Vagina (tissue), 2 donors: Measurements from ENCODE around the gene NPTXR. TPM values are rescaled to one million over a fixed set of nuclear protein-coding genes. Genes with fewer than 3 reads are reported as not detected.

Experiments
- DNase-seq, 2 donors: peaks; one replicate each; pipeline ENCODE4 v3.0.0-alpha.2; 2017; ENCODE audit errors: extremely low spot score in 2 of 2
- H3K27ac ChIP-seq: fragments of 200-600 bp; sonication (generic); one replicate; pipeline ENCODE4 v1.5.1; 2019
- H3K27me3 ChIP-seq: fragments of 200-600 bp; sonication (generic); one replicate; pipeline ENCODE4 v1.5.1; 2019
- H3K36me3 ChIP-seq, 2 donors: fragments of 200-600 bp; sonication (generic); one replicate each; pipeline ENCODE4 v1.5.1; 2017 to 2019
- H3K4me1 ChIP-seq: fragments of 200-600 bp; sonication (generic); one replicate; pipeline ENCODE4 v1.5.1; 2019
- H3K4me3 ChIP-seq, 2 donors: fragments of 200-600 bp; sonication (generic); 1 replicate in 1 of 2; 2 replicates in 1 of 2; pipeline ENCODE4 v1.5.1; 2016 to 2019
- H3K9me3 ChIP-seq: fragments of 200-600 bp; sonication (generic); one replicate; pipeline ENCODE4 v1.5.1; 2019
- POLR2A ChIP-seq, 2 donors: fragments of 450-650 bp; IDR thresholded peaks; one replicate each; pipeline ENCODE4 v1.6.1; 2017; ENCODE audit warnings: antibody characterized with exemption in 2 of 2, mild to moderate bottlenecking in 2 of 2, moderate library complexity in 2 of 2
- POLR2AphosphoS5 ChIP-seq, 2 donors: sonication (generic); formaldehyde crosslinking; IDR thresholded peaks; one replicate each; pipeline ENCODE4 v1.9.0; 2017; ENCODE audit warnings: antibody characterized with exemption in 2 of 2, mild to moderate bottlenecking in 2 of 2, low read depth in 1 of 2; ENCODE audit not compliant: insufficient read depth in 1 of 2
- intact Hi-C: fragments of 100-400 bp; cut with DNase I; formaldehyde crosslinking; loops from one replicate; pipeline ENCODE4 v1.15.1; 2023
- total RNA-seq: library from RNA; depleted of rRNA; stranded (reverse); fragments of >200 nt; gene quantifications from one replicate; pipeline ENCODE4 v1.2.3, GENCODE V29; 2016
- TF ChIP-seq, protein P1 (sequence below), 3 experiments: fragments of 450-650 bp in 2 of 3; fragments of 200-600 bp in 1 of 3; sonication (generic) in 1 of 3; IDR thresholded peaks; one replicate each; pipeline ENCODE4 v1.5.1; 2017 to 2019; ENCODE audit warnings: antibody characterized with exemption in 3 of 3, mild to moderate bottlenecking in 2 of 3, moderate library complexity in 2 of 3

Gene NPTXR
- total RNA-seq, 1 donor from 2014 or later = 9.3 TPM

DNA sequence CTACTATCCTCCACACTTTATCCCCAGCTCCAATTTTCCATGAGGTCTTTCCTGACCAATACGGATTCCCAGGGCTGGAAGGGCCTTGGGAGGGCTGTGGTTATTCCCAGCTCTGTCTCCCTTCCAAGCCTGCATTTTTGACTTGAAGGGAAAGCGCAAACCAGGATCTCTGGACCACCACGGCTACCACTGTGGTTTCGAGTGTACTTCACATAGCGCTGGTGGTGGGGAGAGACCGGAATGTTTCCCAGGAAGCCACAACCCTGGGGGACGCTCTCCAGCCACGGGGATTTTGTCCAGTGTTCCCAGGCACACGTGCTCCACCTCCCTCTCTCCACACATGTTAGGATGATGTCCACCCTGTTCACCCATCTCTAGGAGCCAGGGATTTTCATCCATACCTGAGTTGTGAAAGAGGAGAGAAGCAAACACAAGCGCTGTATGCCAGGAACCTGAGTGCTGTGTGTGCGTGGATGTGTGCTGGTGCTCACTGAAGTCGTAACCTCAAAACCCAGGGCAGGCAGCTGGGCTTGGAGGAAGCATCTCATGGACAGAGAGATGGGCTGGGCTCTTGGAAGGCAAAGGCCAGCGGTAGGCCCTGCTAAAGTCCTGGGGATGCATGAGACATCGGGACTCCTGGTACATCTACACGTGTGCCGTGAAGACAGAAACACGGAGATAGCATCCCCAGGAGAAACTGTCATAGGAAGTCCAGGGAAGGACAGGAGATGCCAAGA, 1.3 kb upstream of the NPTXR start:
- Histone ChIP-seq H3K4me3 (no peak overlapping the region), H3K4me1 (peaks cover 26% of the 10 kb centered on the region), H3K36me3 (no peaks in the 10 kb centered on the region), H3K27me3 (no peaks in the 10 kb centered on the region), H3K9me3 (no peaks in the 10 kb centered on the region), H3K27ac (no peak overlapping the region)
- no peak for TF ChIP-seq POLR2AphosphoS5 (IDR thresholded peaks at IDR 0.05; ENCODE audit: insufficient read depth in 1 of 2, low read depth in 1 of 2)
- no peak for TF ChIP-seq POLR2A (IDR thresholded peaks at IDR 0.05)
- TF ChIP-seq, protein P1, sequence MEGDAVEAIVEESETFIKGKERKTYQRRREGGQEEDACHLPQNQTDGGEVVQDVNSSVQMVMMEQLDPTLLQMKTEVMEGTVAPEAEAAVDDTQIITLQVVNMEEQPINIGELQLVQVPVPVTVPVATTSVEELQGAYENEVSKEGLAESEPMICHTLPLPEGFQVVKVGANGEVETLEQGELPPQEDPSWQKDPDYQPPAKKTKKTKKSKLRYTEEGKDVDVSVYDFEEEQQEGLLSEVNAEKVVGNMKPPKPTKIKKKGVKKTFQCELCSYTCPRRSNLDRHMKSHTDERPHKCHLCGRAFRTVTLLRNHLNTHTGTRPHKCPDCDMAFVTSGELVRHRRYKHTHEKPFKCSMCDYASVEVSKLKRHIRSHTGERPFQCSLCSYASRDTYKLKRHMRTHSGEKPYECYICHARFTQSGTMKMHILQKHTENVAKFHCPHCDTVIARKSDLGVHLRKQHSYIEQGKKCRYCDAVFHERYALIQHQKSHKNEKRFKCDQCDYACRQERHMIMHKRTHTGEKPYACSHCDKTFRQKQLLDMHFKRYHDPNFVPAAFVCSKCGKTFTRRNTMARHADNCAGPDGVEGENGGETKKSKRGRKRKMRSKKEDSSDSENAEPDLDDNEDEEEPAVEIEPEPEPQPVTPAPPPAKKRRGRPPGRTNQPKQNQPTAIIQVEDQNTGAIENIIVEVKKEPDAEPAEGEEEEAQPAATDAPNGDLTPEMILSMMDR (IDR thresholded peaks at IDR 0.05) = no peak
- intact Hi-C loops = no loop called here
- no peak for DNase-seq

DNA sequence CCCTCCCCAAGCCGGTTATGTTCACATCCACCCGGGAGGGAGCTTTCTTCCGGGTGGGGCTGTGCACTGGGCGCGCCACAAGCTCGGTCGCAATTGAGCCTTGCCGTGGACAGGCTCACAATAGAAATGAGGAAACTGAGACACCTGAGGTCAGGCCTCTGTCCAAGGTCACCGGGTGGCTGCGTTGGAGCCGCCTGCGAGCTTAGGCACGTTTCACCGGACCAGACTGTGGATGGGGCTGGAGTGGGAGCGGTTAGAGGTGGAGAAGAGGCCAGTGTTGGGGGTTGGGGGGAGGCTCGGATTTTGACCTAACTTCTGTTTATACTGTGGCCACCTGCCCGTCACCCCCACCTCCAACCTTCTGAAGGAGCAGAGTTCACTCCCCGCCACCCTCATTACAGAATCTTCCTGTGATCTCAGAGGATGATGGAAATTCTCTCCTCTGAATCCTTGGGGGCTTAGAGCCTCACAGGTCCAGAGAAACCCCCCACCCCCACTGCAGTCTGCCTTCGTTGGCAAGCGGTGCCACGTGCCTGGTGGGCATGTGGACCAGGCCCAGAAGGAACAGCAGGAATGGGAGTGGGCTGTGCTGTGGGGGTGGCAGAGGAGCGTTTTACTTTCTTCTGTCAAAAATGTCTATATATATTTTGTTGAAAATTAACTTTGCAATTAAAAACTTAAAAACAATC, 631 bp upstream of the NPTXR start:
- Histone ChIP-seq H3K9me3 (no peaks in the 10 kb centered on the region), H3K4me1 (peaks cover 26% of the 10 kb centered on the region), H3K27ac (peak overlapping the region; percentile 55), H3K4me3 (peak overlapping the region; percentile 50 to 68), H3K27me3 (no peaks in the 10 kb centered on the region), H3K36me3 (no peaks in the 10 kb centered on the region)
- DNase-seq = no peak
- intact Hi-C loops = no loop called here
- no peak for TF ChIP-seq POLR2A (IDR thresholded peaks at IDR 0.05)

DNA sequence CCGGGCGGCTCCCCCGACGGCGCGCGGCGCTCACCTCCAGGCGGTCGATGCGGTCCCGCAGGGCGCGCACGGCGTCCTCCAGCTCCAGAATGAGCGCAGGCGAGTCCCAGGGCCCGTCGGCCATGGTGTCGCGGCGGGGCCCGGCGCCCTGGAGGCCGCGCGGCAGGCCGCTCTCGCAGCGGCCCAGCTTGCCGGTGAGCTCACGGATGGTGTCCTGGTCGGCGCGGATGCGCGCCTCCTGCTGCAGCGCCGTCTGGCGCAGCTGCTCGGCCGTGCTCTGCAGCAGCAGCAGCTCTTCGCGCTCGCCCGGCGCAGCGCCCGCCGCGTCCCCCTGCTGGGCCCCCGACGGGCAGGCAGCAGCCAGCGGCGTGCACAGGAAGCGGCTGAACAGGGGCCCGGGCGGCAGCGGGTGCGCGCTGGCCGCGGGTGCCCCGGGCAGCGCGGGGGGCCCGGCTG, 599 bp downstream of the NPTXR start:
- peak overlapping the region; percentile 58 for H3K27ac ChIP-seq

DNA sequence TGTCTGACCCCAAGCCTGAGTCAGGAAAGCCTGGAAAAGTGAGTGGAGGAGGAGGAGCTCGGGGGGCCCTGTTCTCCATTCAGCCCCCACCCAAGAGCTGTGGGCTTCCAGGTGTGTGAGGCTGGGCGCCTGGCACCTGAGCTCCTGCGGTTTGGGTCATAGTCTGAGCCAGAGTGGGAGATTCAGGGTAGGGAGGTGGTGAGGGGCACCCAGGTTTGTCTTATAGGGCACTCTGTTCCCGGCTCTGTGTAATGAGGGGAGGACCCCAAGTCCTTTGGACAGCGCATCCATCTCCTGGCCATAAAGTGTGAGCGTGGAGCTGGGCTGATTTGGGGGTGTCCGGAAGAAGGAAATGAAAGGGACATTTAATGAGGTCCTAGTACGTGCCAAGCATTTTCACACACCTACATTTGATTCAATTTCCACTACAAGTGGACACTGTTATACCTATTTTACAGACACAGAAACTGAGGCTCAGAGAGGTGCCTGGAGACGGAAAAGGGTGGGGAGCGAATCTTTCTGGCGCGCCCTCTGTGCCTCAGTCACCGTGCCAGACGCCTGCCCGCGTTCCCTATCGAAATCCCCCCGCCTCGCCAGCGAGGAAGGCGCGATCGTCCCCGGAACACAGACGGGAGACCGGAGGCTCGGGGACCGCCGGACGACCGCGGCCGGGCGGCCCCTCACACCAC, 1.2 kb downstream of the NPTXR start:
- peaks cover 26% of the 10 kb centered on the region for H3K4me1 ChIP-seq
- H3K4me3 ChIP-seq = peak overlapping the region; percentile 50 to 68
- H3K36me3 ChIP-seq = no peaks in the 10 kb centered on the region
- no peaks in the 10 kb centered on the region for H3K9me3 ChIP-seq
- no peaks in the 10 kb centered on the region for H3K27me3 ChIP-seq
- H3K27ac ChIP-seq = peak overlapping the region; percentile 58
- DNase-seq = no peak
- TF ChIP-seq, protein P1 (IDR thresholded peaks at IDR 0.05) = no peak
- intact Hi-C loops = no loop called here

More for the DNA sequence above, 599 bp downstream of the NPTXR start:
- peak overlapping the region; percentile 50 to 68 for H3K4me3 ChIP-seq
- no peaks in the 10 kb centered on the region for H3K27me3 ChIP-seq
- no peak for DNase-seq
- peaks cover 26% of the 10 kb centered on the region for H3K4me1 ChIP-seq
- TF ChIP-seq, protein P1 (IDR thresholded peaks at IDR 0.05) = no peak
- TF ChIP-seq POLR2A (IDR thresholded peaks at IDR 0.05) (no peak), POLR2AphosphoS5 (IDR thresholded peaks at IDR 0.05; ENCODE audit: insufficient read depth in 1 of 2, low read depth in 1 of 2) (no peak)
- H3K36me3 ChIP-seq = no peaks in the 10 kb centered on the region
- no peaks in the 10 kb centered on the region for H3K9me3 ChIP-seq
- intact Hi-C loops = no loop called here

DNA sequence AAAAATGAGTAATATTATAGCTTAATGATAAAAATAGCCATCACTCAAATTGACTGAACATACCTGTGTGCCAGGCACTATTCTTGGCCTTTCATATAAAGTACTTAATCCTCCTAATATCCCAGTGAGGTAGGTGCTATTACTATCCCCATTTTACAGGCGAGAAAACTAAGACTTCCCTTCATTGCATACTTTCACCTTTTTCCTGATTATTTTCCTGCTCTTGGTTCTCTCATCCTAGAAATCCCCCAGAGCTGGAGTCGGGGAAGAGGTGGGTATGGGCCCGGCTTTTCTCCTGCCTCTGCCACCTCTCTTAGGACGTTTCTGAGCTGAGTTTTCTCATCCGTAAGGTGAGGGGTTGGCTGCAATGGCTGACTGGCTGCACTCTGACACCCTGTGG, 2.2 kb downstream of the NPTXR start:
- intact Hi-C loops = no loop called here

More for the DNA sequence above, 2.2 kb downstream of the NPTXR start:
- Histone ChIP-seq H3K27me3 (no peaks in the 10 kb centered on the region), H3K36me3 (no peaks in the 10 kb centered on the region), H3K4me1 (peaks cover 26% of the 10 kb centered on the region), H3K27ac (no peak overlapping the region), H3K4me3 (no peak overlapping the region), H3K9me3 (no peaks in the 10 kb centered on the region)
- TF ChIP-seq POLR2AphosphoS5 (IDR thresholded peaks at IDR 0.05; ENCODE audit: insufficient read depth in 1 of 2, low read depth in 1 of 2) = no peak
- TF ChIP-seq, protein P1 (IDR thresholded peaks at IDR 0.05) = no peak
- TF ChIP-seq POLR2A (IDR thresholded peaks at IDR 0.05) = no peak
- no peak for DNase-seq
